HG02981 (cell line): Measurements from ENCODE around the gene MAD1L1.

Experiments
- ATAC-seq: cut with Tn5 transposase; IDR thresholded peaks from one replicate; pipeline ENCODE4 v1.9.1; 2021; ENCODE audit warnings: mild to moderate bottlenecking, moderate library complexity; ENCODE audit not compliant: unreplicated experiment

The MAD1L1 gene

DNA sequence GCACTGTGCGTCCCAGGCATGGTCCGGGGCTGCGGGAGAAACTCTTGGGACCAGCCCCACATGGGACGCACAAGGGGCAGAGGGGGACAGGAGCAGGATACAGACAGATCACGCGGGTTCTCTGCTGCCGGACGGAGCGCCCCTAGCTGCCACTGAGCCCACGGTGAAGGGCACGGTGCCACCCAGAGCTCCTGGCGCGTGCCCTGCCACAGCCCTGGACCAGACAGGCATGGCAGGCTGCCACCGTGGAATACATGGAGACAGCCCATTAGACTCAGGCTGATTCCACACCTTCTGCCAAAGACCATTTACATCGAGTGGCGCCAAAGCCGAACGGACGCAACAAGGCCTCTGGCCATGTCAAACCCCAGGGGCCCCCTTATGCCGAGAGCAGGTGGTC, 90.4 kb downstream of the MAD1L1 start:
- ATAC-seq, result no peak

DNA sequence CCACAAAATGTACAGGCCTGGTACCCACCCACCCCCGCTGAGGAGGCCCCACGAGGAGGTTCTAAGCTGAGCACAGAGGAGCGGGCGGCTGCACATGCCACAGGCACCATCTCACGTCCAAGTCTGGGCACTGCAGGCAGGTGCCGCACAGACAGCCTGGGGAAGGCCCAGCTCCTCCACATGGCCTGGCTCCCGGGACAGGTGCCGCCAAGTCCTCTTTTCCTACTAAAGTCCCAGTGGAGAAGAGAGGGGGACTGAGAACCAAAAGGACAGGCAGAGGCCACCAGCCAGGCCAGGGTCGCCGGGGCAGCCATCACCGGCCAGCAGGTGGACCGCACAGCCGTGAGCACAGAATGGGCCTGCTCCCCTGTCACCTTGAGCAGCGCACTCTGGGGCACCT, 91.1 kb downstream of the MAD1L1 start:
- ATAC-seq, result no peak

DNA sequence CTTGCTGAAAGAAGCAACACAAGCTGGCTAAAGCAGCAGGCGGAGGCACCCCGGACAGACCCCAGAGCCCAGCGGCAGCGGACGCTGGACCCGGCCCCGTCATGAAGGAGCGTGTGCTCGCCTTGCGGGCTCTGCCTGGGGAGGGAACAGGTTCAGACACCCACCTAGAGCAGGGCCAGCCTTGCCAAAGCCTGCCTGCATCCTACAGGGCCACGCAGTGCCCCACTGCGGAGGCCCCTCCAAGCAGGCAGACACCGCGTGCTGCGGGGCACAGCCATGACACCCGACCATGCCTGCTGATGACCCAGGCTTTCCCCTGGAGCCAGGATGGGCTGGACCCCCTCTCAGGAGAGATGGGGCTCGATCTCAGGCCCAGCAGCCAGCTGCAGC, 91.7 kb downstream of the MAD1L1 start:
- ATAC-seq, result no peak

DNA sequence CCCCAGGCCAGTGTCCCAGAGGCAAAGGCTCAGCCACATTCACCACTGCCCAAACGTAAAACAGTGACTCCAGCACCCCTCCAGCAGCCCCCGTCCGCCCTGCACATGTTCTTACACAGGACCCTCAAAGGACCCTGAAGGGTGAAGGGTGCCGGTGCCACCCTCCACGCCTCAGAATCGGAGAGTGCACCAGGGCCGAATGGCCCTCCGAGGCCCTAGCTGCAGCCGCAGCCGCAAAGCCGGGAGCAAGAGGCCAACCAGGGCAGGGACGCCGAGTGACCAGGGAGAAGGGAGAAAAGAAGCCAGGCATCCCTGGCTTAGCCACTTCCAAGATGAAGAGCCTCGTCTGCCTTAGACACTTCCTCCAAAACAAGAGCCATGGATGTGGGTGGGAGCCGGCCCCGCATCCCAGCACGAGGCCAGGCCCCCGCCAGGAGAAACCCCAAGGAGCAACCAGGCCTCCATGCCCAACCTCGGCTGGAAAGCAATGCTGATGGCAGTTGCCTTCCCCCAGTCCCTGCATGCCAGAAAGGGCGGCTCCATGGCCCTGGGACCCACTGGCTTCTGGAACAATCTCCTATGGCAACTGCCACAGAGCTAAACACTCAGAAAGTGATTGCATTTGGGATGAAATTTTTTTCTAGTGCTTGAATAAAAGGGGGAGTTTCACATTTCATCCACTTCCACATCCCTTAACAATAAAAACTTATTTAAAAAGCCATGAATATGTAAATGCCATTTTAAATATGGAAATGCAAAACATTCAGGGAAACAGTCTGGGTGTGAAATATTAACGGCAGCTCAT, 92.3 kb downstream of the MAD1L1 start:
- no peak for ATAC-seq

DNA sequence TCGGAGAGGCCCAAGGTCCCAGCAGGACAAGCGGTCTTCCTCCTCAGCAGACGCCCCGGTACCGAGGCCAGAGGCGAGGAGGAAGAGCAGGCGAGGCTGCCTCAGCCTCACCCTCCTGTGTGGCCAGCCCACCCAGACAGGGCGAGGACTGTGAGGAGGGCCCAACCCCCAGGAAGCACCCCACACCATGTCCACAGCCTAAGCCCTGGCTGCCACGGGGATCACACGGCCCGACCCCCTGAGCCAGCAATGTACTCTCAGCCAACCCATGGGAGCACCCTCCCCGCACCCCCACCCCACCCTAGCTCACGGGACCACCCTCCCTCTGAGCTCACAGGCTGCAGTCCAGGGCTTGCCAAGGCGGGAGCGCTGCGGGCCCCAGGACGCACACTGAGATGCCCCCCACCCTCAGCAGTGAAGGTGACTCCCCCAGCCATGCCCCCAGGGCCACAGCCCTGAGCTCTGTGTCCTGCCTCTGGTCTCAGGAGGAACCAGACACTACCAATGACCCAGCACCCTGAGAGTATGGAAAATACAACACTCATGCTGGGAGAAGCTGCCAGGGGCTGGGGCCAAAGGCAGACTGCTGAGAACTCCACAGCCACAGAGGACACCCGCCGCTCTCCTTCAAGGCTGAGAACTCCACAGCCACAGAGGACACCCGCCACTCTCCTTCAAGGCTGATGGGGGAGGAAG, 93.6 kb downstream of the MAD1L1 start:
- no peak for ATAC-seq

DNA sequence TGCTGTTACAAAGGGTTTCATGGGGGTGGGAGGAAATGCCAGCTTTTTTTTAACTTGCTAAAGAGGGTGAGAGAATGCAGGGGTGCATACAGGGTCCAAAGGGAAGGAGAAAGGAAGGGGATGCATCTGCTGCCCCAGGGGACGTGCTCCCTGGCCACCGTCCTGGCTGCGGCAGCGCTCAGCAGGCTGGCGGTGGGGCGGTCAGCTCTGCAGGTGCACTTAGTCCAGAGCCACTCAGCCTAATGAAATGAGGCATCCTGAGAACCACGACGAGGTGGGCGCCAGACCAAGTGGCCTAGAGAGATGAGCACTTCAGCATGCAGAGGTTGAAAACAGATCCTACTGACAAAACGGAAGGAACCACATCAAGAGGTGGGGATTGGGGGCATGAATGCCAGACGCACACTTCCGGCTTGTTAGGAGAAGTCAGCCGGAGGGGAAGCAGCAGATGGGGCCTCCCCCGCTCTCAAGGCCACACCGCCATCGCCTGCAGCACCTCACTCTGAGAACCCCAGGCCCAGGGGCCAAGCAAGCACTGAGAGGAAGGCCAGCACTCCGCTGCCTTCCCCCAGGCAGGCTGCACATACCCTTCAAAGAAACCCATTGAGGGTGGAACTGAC, 94.5 kb downstream of the MAD1L1 start:
- no peak for ATAC-seq

DNA sequence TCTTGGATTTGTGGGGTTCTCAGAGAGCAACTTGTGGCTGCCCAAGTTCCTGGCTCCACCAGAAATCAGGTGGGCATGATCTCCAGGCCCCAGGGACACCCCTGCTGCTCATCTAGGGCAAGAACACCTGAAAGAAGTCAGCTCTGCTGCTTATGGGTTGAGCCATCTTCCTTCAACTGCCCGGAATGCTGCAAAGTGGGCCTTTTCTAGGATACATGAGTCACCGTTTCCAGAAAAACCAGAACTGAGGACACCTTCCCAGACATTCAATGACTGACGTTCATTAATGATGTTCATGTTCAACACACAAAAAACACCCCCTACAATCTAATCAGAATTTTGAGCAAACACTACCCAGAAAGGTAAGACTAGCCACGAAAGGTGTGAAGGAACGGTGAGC, 98.0 kb downstream of the MAD1L1 start:
- ATAC-seq, result no peak

DNA sequence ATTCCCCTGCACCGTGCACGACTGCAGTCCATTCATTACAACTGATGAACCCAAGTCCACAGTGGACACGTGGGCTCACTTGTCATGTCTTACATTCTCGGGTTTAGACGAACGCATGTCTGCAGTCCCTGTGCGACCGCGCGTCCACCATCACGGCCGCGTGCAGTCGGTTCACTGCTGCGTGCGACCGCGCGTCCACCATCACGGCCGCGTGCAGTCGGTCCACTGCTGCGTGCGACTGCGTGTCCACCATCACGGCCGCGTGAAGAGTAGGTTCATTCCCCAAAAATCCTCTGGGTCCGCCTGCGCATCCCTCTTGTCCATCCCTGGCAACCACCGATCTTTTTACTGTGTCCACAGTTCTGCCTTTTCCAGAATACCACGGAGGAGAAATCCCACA, 100.5 kb downstream of the MAD1L1 start:
- ATAC-seq, result no peak

DNA sequence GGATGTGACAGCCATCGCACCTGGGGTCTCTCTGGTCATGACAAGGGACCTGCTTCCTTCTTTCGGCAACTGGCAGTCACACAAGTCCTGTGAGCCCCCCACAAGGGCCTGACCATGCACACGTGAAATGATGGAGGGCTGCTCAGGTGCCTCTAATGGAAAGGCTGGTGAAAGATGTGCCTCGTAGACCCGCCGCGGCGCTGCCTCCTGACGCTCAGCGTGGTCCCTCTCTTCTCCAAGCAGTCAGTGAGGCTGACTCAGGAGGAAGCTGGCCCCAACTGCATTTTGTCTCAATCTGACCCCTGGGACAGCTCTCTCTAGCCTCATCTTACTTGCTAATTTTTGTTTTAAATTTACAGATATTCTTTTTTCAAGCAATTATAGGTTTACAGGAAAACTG, 100.9 kb downstream of the MAD1L1 start:
- no peak for ATAC-seq

DNA sequence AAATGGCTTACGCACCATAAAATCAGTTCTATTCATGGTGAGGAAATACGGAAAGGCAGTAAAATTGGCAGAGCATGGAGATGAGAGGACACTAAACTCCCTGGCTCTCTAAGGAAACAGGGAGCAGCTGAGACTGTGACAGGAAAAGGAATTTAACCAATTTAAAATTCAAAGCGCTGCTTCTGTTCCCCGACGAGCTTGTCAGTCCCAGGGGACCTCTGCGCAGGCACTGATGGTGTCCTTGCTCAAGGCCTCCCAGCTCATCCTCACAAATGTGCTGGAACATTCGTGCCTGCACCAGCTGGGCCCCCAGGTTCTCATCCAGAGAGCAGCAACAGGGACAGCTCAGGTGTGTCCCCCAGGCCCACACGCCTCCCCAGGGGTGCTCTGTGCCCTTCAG, 101.4 kb downstream of the MAD1L1 start:
- ATAC-seq, result no peak

DNA sequence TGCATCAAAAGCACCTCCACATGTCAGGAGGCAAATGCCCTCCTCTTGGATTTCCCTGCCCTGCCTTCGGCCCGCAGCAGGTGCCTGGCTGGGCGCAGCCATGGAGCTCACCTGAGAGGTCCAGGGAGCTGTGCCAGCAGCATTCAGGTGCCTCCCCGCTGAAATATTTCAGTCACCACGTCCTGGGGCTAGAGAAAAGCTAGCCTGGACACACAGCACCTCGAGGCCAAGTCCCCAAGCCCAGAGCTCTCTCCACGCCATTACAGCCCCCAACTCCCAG, 102.7 kb downstream of the MAD1L1 start:
- ATAC-seq, result no peak

DNA sequence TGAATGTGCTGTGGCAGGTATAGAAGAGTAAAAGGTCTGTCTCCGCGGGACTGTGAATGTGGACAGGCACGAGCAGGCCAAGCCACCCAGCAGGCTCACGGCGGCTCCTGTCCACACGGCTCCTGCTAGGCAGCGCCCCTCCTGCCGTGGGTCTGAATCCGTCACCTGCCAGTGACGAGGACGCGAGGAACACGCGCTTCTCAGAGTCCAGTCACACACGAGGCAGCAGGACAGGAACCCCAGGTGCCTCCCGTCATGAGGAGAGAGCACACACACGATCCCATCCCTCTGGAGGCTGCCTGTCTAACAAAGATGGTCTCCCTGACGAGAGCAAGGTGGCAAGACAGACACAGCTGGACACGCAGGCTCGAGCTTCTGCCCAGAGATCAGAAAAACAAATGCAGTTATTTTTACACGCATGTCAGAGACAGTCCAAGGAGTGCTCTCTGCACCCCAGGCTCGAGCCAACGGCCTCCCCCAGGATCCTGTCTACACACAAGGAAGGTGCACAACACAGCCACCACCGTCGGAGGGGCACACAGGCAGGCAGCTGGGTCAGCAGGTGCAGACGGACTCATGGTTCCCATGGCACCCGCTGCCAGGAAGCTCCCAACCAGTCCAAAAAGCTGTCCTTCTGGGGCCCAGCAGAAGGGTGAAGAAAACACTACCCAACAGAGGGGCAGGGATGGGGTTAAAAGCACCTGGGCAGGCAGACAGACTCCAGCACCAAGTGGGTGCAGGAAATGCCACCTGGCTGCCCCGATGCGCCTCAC, 103.2 kb downstream of the MAD1L1 start:
- no peak for ATAC-seq

DNA sequence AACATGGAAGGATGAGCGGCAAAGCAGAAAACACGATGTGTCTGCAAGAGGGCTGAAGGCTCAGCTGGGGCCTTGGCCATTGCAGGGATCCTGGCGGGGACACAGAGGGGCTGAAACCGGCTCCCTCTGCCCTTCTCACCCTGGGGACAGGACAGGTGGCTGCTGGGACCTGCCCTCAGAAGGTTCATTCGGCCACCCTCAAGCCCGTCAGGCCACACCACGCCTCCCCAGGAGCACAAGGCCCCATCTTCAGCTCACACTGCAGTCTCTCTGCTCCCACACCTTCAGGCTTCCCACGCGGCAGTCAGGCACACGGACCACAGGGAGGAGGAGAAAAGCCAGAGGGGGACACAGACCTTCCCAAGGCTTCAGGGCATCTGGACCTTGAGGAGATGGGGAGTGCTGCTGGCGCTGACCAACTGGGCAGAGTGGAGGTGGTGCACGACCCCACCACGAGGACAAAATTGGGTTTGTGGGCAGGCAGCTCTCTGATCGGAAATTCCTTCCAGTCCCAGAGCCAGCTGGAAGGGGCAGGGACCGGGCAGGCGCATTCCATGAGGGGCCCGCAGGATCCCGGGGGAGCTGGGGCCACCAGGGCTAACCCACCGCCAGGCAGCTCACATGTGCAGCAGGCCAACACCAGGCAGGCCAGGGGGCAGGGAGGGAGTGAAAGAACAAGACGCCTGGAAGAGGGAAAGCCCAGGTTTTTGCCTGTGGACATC, 104.0 kb downstream of the MAD1L1 start:
- ATAC-seq, result no peak

DNA sequence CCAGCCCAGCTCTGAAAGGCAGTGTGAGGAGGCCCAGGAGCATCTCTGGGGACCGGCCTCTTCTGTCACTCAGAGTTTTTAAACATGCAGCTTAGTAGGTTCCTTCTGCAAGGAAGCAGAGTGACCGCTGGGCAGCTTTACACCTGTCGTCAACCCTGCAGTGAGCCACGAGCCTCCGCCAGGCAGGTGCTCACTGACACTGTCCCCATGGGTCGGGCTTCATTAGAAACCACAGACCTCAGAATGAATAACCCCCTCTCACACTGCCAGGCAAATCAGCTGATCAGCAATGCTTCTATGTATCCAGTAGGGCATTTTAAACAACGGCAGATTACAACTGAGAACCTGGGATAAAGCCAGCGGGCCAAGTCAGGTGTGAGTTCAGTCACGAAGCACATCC, 106.1 kb downstream of the MAD1L1 start:
- no peak for ATAC-seq

DNA sequence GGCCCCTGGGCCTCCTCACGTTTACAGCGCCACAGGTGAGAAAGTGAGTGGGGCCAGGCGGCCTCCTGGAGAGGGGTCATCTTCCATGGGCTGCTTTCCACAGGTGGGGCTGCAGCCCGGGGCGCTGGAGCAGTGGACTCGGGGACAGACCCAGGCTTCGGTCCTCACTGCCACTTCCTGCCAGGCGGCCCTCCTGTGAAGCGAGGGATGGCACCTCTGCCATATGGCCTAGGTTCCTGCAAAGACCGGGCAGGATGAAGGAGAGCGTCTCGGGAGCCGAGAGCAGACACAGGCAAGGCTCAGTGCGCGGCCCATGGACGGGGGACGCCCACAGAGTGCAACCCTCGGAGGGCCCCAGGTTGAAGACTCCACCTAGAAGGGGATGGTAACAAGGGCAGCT, 106.8 kb downstream of the MAD1L1 start:
- no peak for ATAC-seq

DNA sequence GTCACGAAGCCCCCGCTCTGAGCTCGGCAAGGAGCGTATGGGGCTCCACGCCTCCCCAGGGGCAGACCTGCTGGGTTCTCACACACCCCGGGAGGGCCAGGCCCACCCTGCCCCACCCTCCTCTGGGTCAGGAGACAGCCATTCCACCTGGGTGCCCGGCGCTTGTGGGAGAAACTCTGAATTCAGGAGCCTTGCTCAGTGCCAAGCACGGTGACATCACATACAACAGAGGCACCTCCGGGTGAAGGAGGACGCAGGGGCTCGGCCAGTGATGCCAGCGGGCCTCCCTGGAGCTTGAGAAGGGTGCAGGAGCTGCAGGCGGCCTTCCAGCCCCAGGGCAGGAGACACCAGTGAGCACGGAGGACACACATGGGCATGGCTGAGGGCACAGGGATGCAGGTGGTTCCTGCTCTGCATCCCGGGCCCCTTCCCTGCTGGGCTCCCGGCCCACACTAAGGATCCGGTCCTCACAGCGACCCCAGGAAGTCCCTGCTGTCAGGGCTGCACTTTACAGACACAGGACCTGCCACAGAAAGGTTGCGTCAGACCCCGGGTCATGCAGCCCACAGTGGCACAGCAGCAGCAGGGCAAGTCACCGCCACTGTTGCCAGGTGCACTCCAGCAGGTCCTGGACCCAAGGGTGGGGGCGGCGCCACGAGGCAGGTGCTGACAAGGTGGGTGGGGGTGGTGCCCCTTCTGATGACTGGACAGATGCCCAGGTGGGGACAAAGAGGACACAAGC, 108.0 kb downstream of the MAD1L1 start:
- no peak for ATAC-seq

DNA sequence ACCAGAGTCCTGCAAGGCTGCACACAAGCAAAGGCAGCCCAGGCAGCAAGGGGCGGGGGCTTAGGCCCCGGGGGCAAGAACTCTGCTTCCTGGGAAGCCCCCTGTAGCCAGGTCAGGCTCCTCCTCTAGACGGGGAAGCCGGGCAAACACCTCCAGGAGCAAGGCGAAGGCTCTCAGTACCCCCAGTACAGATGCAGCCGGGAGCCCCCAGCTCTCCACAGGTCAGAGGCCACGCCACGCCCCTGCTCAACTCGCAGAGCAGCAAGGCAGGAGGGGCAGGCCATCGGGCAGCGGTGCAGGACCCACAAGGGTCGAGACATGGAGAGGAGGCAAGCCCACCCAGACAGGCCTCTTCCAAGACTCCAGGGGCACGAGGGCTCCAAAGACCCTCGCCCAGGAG, 108.8 kb downstream of the MAD1L1 start:
- no peak for ATAC-seq

DNA sequence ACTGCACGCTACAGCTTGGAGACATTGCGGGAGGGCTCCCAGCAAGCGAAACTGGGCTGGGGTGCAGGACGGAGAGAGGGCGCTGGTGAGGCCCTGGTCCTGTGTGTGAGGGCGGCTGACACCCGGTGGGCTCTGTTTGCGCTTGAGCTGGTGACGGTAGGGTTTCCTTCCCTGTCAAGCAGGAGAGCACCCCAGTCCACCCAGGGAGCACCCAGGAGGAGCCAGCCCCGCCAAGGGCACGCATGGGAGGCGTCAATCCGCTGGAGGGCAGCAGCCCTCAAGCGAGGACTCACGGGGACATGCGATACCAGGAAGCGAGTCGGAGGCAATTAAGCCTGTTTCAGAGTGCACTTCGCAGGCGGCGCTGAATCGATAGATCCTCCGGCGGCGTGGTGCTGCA, 109.4 kb downstream of the MAD1L1 start:
- ATAC-seq, result no peak

DNA sequence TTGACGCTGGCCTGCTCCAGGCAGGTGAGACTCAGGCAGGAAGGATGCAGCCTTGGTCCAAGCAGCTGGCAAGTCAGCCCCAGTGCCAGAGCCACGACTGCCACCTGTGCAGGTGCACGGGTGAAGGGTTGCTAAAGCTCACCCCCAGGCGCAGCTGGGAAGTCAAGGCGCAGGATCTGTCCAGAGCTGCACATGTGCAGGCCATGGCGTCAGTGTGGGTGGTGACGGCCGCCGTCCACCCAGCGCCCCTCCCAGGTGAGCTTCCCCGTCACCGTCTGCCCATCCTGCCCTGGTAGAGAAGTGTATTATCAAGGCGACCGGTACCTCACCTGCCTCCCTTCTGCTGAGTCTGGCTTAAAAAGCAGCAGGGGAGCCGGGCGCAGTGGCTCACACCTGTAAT, 110.1 kb downstream of the MAD1L1 start:
- ATAC-seq, result no peak
